A673 (cell line): ENCODE results near the gene RAPGEF2. TPM values are rescaled to one million over a fixed set of nuclear protein-coding genes. Genes with fewer than 3 reads are reported as not detected.

Source experiments
- BruUV-seq: library from RNA; stranded (reverse); fragments of 400-500 nt; replicated peaks from 2 replicates; lab custom pipeline; 2021; lab: Mats Ljungman, UMichigan
- CTCF ChIA-PET: fragments of 300-600 bp; sonication (Branson Sonifier 250); formaldehyde crosslinking; loops from one replicate; lab custom pipeline; 2022; ENCODE audit warnings: antibody characterized with exemption; lab: Charles Lee
- POLR2A ChIA-PET: fragments of 300-600 bp; sonication (Branson Sonifier 250); formaldehyde crosslinking; loops from one replicate; lab custom pipeline; 2022; ENCODE audit warnings: antibody characterized with exemption; ENCODE audit not compliant: low non-redundant PET; lab: Charles Lee
- DNase-seq: peaks from one replicate; pipeline ENCODE4 v3.0.0-alpha.2; 2015; ENCODE audit warnings: low spot score
- H3K27ac ChIP-seq: fragments of 200-600 bp; sonication (generic); 2 replicates; pipeline ENCODE4 v1.5.1; 2016; ENCODE audit warnings: mixed run types, low read depth, mild to moderate bottlenecking, mixed read lengths, antibody characterized with exemption, low read length; ENCODE audit not compliant: poor library complexity, severe bottlenecking
- H3K27me3 ChIP-seq: fragments of 200-600 bp; sonication (generic); replicated peaks from 2 replicates; pipeline ENCODE4 v1.6.1; 2017; ENCODE audit warnings: mixed run types, low read depth, mild to moderate bottlenecking, mixed read lengths, antibody characterized with exemption, low read length; ENCODE audit not compliant: insufficient read depth, poor library complexity
- H3K36me3 ChIP-seq: fragments of 200-600 bp; sonication (generic); 2 replicates; pipeline ENCODE4 v1.6.1; 2016; ENCODE audit warnings: mixed run types, mild to moderate bottlenecking, mixed read lengths, antibody characterized with exemption, low read length; ENCODE audit not compliant: insufficient read depth, poor library complexity, severe bottlenecking
- H3K4me1 ChIP-seq: fragments of 200-600 bp; sonication (generic); 2 replicates; pipeline ENCODE4 v1.6.1; 2017; ENCODE audit warnings: mixed run types, mild to moderate bottlenecking, mixed read lengths, antibody characterized with exemption, low read length; ENCODE audit not compliant: insufficient read depth, poor library complexity, severe bottlenecking
- H3K4me3 ChIP-seq: fragments of 200-600 bp; sonication (generic); 2 replicates; pipeline ENCODE4 v1.5.1; 2016; ENCODE audit warnings: low read depth, mixed run types, mild to moderate bottlenecking, mixed read lengths, low read length; ENCODE audit not compliant: poor library complexity, severe bottlenecking
- H3K9me3 ChIP-seq: fragments of 200-600 bp; sonication (generic); 2 replicates; pipeline ENCODE4 v1.6.1; 2016; ENCODE audit warnings: mixed run types, low read depth, mild to moderate bottlenecking, mixed read lengths, antibody characterized with exemption, low read length; ENCODE audit not compliant: poor library complexity, severe bottlenecking
- CTCF ChIP-seq: fragments of 300-800, 200-600 bp; sonication (generic); conservative IDR thresholded peaks from 2 replicates; pipeline ENCODE4 v1.5.1; 2017; ENCODE audit warnings: low read depth, mild to moderate bottlenecking, antibody characterized with exemption, low read length, moderate library complexity, mixed read lengths
- EZH2 ChIP-seq: fragments of 200-600 bp; sonication (generic); IDR thresholded peaks from 2 replicates; pipeline ENCODE4 v1.6.1; 2017; ENCODE audit warnings: borderline replicate concordance, low read depth, mild to moderate bottlenecking, mixed read lengths, antibody characterized with exemption, low read length; ENCODE audit not compliant: poor library complexity, severe bottlenecking
- intact Hi-C: fragments of 100-400 bp; cut with micrococcal nuclease; formaldehyde crosslinking; loops from one replicate; pipeline ENCODE4 v1.10.0; 2022; ENCODE audit not compliant: unreplicated experiment
- total RNA-seq: library from RNA; stranded (reverse); gene quantifications from 2 replicates; pipeline ENCODE4 v1.2.3, GENCODE V29; 2021

The RAPGEF2 gene
- total RNA-seq, 1 experiment from 2014 or later, result 31.9 TPM

DNA sequence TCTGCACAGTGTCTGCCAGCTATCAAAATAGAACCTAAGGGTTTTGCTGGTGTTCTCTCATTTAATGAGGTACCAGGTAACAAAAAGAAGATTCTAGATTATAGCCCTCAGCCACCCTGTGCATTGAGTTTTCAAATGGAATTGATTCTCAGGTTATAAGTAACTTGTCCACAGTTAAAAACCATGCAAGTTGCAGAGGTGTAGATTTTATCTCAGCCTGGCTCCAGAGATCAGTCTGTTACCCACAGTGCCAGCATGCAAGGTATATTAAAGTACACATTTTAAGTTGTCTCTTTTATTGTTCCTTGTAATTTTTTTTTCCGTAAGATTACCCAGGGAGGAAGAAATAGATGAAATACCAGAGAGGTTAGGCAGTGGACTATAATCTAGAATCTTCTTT lies 59.7 kb downstream of the RAPGEF2 start:
- peaks cover 26% of the 10 kb centered on the region for H3K4me1 ChIP-seq
- no peaks in the 10 kb centered on the region for H3K27me3 ChIP-seq
- no peak overlapping the region for H3K27ac ChIP-seq
- DNase-seq, result no peak
- H3K4me3 ChIP-seq, result no peak overlapping the region
- no peaks in the 10 kb centered on the region for H3K36me3 ChIP-seq
- H3K9me3 ChIP-seq, result no peaks in the 10 kb centered on the region
- BruUV-seq, result no TSS peak
- TF ChIP-seq CTCF (no peak), EZH2 (no peak)
- CTCF ChIA-PET, result interaction anchor here (0.6 kb wide), 1 partner anchor 213 kb away, joined by 6 read pairs; no protein-coding TSS in a partner anchor
- POLR2A ChIA-PET, result interaction anchor here (0.6 kb wide), 1 partner anchor 249 kb away, joined by 5 read pairs; no protein-coding TSS in a partner anchor
- intact Hi-C loops, result no loop called here

- no peak for DNase-seq
- no peak overlapping the region for H3K27ac ChIP-seq
- TF ChIP-seq EZH2, result no peak
- TF ChIP-seq CTCF, result no peak
- H3K4me3 ChIP-seq, result no peak overlapping the region
- no peaks in the 10 kb centered on the region for H3K36me3 ChIP-seq
- no peaks in the 10 kb centered on the region for H3K27me3 ChIP-seq
- POLR2A ChIA-PET, result no interaction called here
- BruUV-seq, result no TSS peak
- H3K4me1 ChIP-seq, result peaks cover 26% of the 10 kb centered on the region
- CTCF ChIA-PET, result no interaction called here
- H3K9me3 ChIP-seq, result no peaks in the 10 kb centered on the region
- intact Hi-C loops, result no loop called here
Observed at GRCh38 chr4:159163521-159163920, 60.6 kb downstream of the RAPGEF2 start.

DNA sequence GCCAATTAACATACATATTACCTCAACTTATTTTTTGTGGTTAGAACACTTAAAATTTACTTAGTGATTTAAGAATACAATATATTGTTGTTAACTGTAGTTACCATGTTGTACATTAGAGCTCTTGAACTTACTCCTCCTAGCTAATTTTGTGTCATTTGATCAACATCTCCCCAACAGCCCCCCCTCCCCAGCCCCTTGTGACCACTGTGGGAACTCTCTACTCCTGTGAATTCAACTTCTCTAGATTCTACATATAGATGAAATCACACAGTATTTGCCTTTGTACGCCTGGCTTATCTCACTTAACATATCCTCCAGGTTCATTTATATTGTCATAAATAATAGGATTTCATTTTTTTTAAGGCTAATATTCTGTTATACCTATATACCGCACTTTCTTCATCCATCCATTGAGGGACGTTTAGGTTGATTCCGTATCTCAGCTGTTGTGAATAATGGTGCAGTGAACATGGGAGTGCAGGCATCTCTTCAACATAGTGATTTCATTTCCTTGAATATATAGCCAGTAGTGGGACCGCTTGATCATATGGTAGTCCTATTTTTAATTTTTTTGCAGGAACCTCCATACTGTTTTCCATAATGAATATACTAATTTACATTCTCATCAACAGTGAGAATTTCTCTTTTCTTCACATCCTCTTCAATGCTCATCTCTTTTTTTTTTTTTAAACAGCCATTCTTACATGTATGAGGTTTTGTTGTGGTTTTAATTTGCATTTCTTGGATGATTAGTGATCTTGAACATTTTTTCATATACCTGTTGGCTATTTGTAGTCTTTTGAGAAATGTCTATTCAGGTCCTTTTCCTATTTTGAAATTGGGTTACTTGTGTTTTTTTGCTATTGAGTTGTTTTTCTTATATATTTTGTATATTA lies 66.8 kb downstream of the RAPGEF2 start:
- no peaks in the 10 kb centered on the region for H3K27me3 ChIP-seq
- ChIA-PET POLR2A (no interaction called here), CTCF (no interaction called here)
- no peak overlapping the region for H3K27ac ChIP-seq
- H3K9me3 ChIP-seq, result no peaks in the 10 kb centered on the region
- no peak for DNase-seq
- intact Hi-C loops, result no loop called here
- H3K36me3 ChIP-seq, result no peaks in the 10 kb centered on the region
- H3K4me1 ChIP-seq, result peaks cover 16% of the 10 kb centered on the region
- no peak overlapping the region for H3K4me3 ChIP-seq
- TF ChIP-seq EZH2 (no peak), CTCF (no peak)
- no TSS peak for BruUV-seq
